GM23338 (cell line): ENCODE data around the gene TELO2. TPM values are rescaled to one million over a fixed set of nuclear protein-coding genes. Genes with fewer than 3 reads are reported as not detected.

Experiments used
- ATAC-seq: fragments of 200-7000 bp; cut with Tn5 transposase; 3 replicates; pipeline ENCODE4 v1.9.1; 2020
- DNase-seq: peaks from one replicate; pipeline ENCODE4 v3.0.0-alpha.2; 2015; ENCODE audit warnings: low spot score
- H2AFZ ChIP-seq: fragments of 200-600 bp; sonication (generic); 2 replicates; pipeline ENCODE4 v1.8.0; 2016; ENCODE audit warnings: antibody characterized with exemption, mild to moderate bottlenecking, moderate library complexity
- H3F3A ChIP-seq: fragments of 200-600 bp; sonication (generic); replicated peaks from 2 replicates; pipeline ENCODE4 v1.8.0; 2017; ENCODE audit warnings: antibody characterized with exemption, mixed run types, low read depth
- H3K27ac ChIP-seq: fragments of 200-600 bp; sonication (generic); 2 replicates; pipeline ENCODE4 v1.6.1; 2016; ENCODE audit warnings: low read depth
- H3K27me3 ChIP-seq: fragments of 200-600 bp; sonication (generic); 2 replicates; pipeline ENCODE4 v1.8.0; 2016; ENCODE audit warnings: mild to moderate bottlenecking, mixed run types, moderate library complexity; ENCODE audit not compliant: insufficient read depth
- H3K36me3 ChIP-seq: fragments of 200-600 bp; sonication (generic); 2 replicates; pipeline ENCODE4 v1.8.0; 2016; ENCODE audit warnings: mild to moderate bottlenecking; ENCODE audit not compliant: insufficient read depth
- H3K4me1 ChIP-seq: fragments of 200-600 bp; sonication (generic); 2 replicates; pipeline ENCODE4 v1.8.0; 2016; ENCODE audit warnings: mild to moderate bottlenecking, moderate library complexity; ENCODE audit not compliant: insufficient read depth
- H3K4me2 ChIP-seq: fragments of 200-600 bp; sonication (generic); 2 replicates; pipeline ENCODE4 v1.7.1; 2017; ENCODE audit warnings: mixed run types
- H3K4me3 ChIP-seq: fragments of 200-600 bp; sonication (generic); 2 replicates; pipeline ENCODE4 v1.6.1; 2016; ENCODE audit warnings: mixed run types
- H3K79me2 ChIP-seq: fragments of 200-600 bp; sonication (generic); replicated peaks from 2 replicates; pipeline ENCODE4 v1.8.0; 2017; ENCODE audit warnings: mild to moderate bottlenecking; ENCODE audit not compliant: insufficient read depth
- H3K9me2 ChIP-seq: fragments of 200-600 bp; sonication (generic); 2 replicates; pipeline ENCODE4 v1.8.0; 2017; ENCODE audit not compliant: insufficient read depth
- H4K20me1 ChIP-seq: fragments of 200-600 bp; sonication (generic); replicated peaks from 2 replicates; pipeline ENCODE4 v1.8.0; 2017; ENCODE audit warnings: mild to moderate bottlenecking; ENCODE audit not compliant: insufficient read depth
- H3K27ac Mint-ChIP-seq: 2 replicates; pipeline ENCODE4 v1.8.0; 2020; ENCODE audit warnings: inconsistent platforms, mild to moderate bottlenecking, moderate library complexity, mixed read lengths
- H3K27me3 Mint-ChIP-seq: 3 replicates; pipeline ENCODE4 v1.8.0; 2022; ENCODE audit warnings: low read depth, mild to moderate bottlenecking, moderate library complexity, mixed read lengths, inconsistent platforms; ENCODE audit not compliant: insufficient read depth, poor library complexity
- H3K36me3 Mint-ChIP-seq: 3 replicates; pipeline ENCODE4 v1.8.0; 2021; ENCODE audit warnings: low read depth, mild to moderate bottlenecking, inconsistent platforms, moderate library complexity, mixed read lengths
- H3K4me1 Mint-ChIP-seq: 3 replicates; pipeline ENCODE4 v1.8.0; 2020; ENCODE audit warnings: mild to moderate bottlenecking, inconsistent platforms, mixed read lengths
- H3K4me3 Mint-ChIP-seq: 3 replicates; pipeline ENCODE4 v1.8.0; 2021; ENCODE audit warnings: moderate library complexity, mild to moderate bottlenecking, inconsistent platforms, mixed read lengths
- H3K9me3 Mint-ChIP-seq: 3 replicates; pipeline ENCODE4 v1.8.0; 2020; ENCODE audit warnings: moderate library complexity, mild to moderate bottlenecking, inconsistent platforms, mixed read lengths
- CREB1 ChIP-seq: fragments of 250-450 bp; sonication (Bioruptor Pico); IDR thresholded peaks from 2 replicates; pipeline ENCODE4 v1.5.0; 2020; ENCODE audit warnings: low read depth, mild to moderate bottlenecking, moderate library complexity
- CTCF ChIP-seq, 2 experiments: fragments of 200-600 bp in 1 of 2; sonication (generic) in 1 of 2; conservative IDR thresholded peaks; 2 replicates each; pipeline versions ENCODE4 v1.5.1 to v1.6.1; 2016 to 2017; ENCODE audit warnings: antibody characterized with exemption in 2 of 2, low read depth in 2 of 2, mild to moderate bottlenecking in 2 of 2, moderate library complexity in 1 of 2
- ETS1 ChIP-seq: IDR thresholded peaks from 2 replicates; pipeline ENCODE4 v1.6.1; 2016; ENCODE audit warnings: antibody characterized with exemption
- EZH2 ChIP-seq: fragments of 200-600 bp; sonication (generic); IDR thresholded peaks from one replicate; pipeline ENCODE4 v1.8.0; 2017; ENCODE audit warnings: antibody characterized with exemption, mild to moderate bottlenecking, low read depth; ENCODE audit not compliant: unreplicated experiment
- EZH2phosphoT487 ChIP-seq: fragments of 200-600 bp; sonication (generic); IDR thresholded peaks from one replicate; pipeline ENCODE4 v1.8.1; 2018; ENCODE audit warnings: antibody characterized with exemption; ENCODE audit not compliant: unreplicated experiment
- JUNB ChIP-seq: IDR thresholded peaks from one replicate; pipeline ENCODE4 v1.6.1; 2016; ENCODE audit warnings: antibody characterized with exemption; ENCODE audit not compliant: unreplicated experiment
- NANOG ChIP-seq: IDR thresholded peaks from 2 replicates; pipeline ENCODE4 v1.6.1; 2016; ENCODE audit warnings: antibody characterized with exemption, borderline replicate concordance
- POLR2AphosphoS5 ChIP-seq: IDR thresholded peaks from 2 replicates; pipeline ENCODE4 v1.6.1; 2016; ENCODE audit warnings: antibody characterized with exemption, low read depth
- REST ChIP-seq: IDR thresholded peaks from one replicate; pipeline ENCODE4 v1.6.1; 2018; ENCODE audit warnings: antibody characterized with exemption; ENCODE audit not compliant: unreplicated experiment
- STAT1 ChIP-seq: IDR thresholded peaks from one replicate; pipeline ENCODE4 v1.6.1; 2016; ENCODE audit warnings: antibody characterized with exemption; ENCODE audit not compliant: unreplicated experiment
- ZNF114 ChIP-seq: fragments of 250-450 bp; sonication (Bioruptor Pico); IDR thresholded peaks from 2 replicates; pipeline ENCODE4 v1.5.0; 2020; ENCODE audit warnings: mild to moderate bottlenecking, moderate library complexity
- ZNF331 ChIP-seq: fragments of 250-450 bp; sonication (Bioruptor Pico); IDR thresholded peaks from 2 replicates; pipeline ENCODE4 v1.5.0; 2020; ENCODE audit warnings: low read depth, mild to moderate bottlenecking, moderate library complexity
- ZNF462 ChIP-seq: fragments of 250-450 bp; sonication (Bioruptor Pico); IDR thresholded peaks from 2 replicates; pipeline ENCODE4 v1.5.0; 2020; ENCODE audit warnings: mild to moderate bottlenecking, moderate library complexity
- polyA plus RNA-seq: library from polyadenylated mRNA; unstranded; fragments of >200 nt; fragmentation: Nextera tagmentation; extraction: Ambion mirVana; gene quantifications from 2 replicates; pipeline ENCODE4 v1.2.1, GENCODE V29; 2016
- total RNA-seq: library from RNA; depleted of rRNA; stranded (reverse); fragments of >200 nt; shearing (Covaris generic); gene quantifications from 2 replicates; pipeline ENCODE4 v1.2.3, GENCODE V29; 2014

Gene TELO2
- total and polyA plus RNA-seq, 2 experiments from 2014 or later: 45.4 to 76.0 TPM

- ATAC-seq: no peak
- peaks cover 6% of the 10 kb centered on the region; the same call in 2 of the 3 replicates for H3K4me1 Mint-ChIP-seq
- Histone ChIP-seq H3K27me3 (no peaks in the 10 kb centered on the region), H3K4me1 (0 out of 2 replicates have a peak, but pooled peaks cover 4% of the 10 kb centered on the region), H3K9me2 (no peaks in the 10 kb centered on the region), H3K27ac (no peak overlapping the region), H3K79me2 (peaks cover 3% of the 10 kb centered on the region; the same call in 1 of the 2 replicates), H3K4me2 (no peak overlapping the region), H2AFZ (no peak overlapping the region), H3K36me3 (peaks cover 6% of the 10 kb centered on the region), H4K20me1 (no peaks in the 10 kb centered on the region), H3F3A (0 out of 2 replicates have a peak, but pooled peaks cover 6% of the 10 kb centered on the region), H3K4me3 (no peak overlapping the region)
- H3K9me3 Mint-ChIP-seq: no peaks in the 10 kb centered on the region
- DNase-seq: no peak
- H3K27ac Mint-ChIP-seq: no peak overlapping the region
- no peak overlapping the region for H3K4me3 Mint-ChIP-seq
- TF ChIP-seq ZNF331 (CRISPR knock-in tag) (no peak), EZH2 (no peak), CREB1 (CRISPR knock-in tag) (no peak), NANOG (no peak), ZNF114 (CRISPR knock-in tag) (no peak), REST (no peak), EZH2phosphoT487 (no peak), JUNB (no peak), CTCF (conservative IDR thresholded peaks at IDR 0.05; ENCODE audit: low read depth in 2 of 2) (no peak), ETS1 (no peak), POLR2AphosphoS5 (no peak), STAT1 (no peak), ZNF462 (CRISPR knock-in tag) (no peak)
- H3K27me3 Mint-ChIP-seq: peaks cover 9% of the 10 kb centered on the region
- peaks cover 31% of the 10 kb centered on the region for H3K36me3 Mint-ChIP-seq
Observed at GRCh38 chr16:1496464-1496863, 3.3 kb downstream of the TELO2 start.
